ENCODE data around the gene SNRPB. TPM values are rescaled to one million over a fixed set of nuclear protein-coding genes. Genes with fewer than 3 reads are reported as not detected.
A peak's percentile ranks its signal among the peaks of the same experiment; 100 is the strongest.

SNRPB gene
- total and polyA plus RNA-seq, 2 of the 13 experiments (the other 11 are each of a cell fraction or from before 2014, with no cell fraction given) = 473 to 844 TPM

DNA sequence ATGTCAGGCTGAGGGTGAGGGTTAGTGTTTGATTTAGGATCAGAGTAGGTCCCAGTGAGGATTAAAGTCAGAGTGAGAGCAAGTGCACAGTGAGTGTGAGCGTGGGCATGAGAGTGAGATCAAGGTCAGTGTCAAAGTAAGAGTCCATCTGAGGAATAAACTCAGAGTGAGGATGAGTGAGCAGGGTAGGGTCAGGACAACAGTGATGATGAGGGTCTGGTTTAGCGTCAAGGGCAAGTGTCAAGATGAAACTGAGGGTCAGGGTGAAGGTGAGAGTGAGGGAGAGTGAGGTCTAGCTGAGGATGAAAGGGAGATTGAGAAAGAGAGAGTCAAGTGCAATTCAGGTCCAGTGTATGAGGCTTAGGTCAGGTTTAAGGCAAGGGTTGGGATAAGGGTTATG is 45.8 kb upstream of the SNRPB start (continued):
- TF ChIP-seq, protein P1, sequence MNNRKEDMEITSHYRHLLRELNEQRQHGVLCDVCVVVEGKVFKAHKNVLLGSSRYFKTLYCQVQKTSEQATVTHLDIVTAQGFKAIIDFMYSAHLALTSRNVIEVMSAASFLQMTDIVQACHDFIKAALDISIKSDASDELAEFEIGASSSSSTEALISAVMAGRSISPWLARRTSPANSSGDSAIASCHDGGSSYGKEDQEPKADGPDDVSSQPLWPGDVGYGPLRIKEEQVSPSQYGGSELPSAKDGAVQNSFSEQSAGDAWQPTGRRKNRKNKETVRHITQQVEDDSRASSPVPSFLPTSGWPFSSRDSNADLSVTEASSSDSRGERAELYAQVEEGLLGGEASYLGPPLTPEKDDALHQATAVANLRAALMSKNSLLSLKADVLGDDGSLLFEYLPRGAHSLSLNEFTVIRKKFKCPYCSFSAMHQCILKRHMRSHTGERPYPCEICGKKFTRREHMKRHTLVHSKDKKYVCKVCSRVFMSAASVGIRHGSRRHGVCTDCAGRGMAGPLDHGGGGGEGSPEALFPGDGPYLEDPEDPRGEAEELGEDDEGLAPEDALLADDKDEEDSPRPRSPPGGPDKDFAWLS (CRISPR knock-in tag; IDR thresholded peaks at IDR 0.05; ENCODE audit: borderline replicate concordance) = no peak
- TF ChIP-seq, protein P2, sequence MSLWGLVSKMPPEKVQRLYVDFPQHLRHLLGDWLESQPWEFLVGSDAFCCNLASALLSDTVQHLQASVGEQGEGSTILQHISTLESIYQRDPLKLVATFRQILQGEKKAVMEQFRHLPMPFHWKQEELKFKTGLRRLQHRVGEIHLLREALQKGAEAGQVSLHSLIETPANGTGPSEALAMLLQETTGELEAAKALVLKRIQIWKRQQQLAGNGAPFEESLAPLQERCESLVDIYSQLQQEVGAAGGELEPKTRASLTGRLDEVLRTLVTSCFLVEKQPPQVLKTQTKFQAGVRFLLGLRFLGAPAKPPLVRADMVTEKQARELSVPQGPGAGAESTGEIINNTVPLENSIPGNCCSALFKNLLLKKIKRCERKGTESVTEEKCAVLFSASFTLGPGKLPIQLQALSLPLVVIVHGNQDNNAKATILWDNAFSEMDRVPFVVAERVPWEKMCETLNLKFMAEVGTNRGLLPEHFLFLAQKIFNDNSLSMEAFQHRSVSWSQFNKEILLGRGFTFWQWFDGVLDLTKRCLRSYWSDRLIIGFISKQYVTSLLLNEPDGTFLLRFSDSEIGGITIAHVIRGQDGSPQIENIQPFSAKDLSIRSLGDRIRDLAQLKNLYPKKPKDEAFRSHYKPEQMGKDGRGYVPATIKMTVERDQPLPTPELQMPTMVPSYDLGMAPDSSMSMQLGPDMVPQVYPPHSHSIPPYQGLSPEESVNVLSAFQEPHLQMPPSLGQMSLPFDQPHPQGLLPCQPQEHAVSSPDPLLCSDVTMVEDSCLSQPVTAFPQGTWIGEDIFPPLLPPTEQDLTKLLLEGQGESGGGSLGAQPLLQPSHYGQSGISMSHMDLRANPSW (CRISPR knock-in tag; IDR thresholded peaks at IDR 0.05; ENCODE audit: borderline replicate concordance) = no peak
- TF ChIP-seq, protein P3, sequence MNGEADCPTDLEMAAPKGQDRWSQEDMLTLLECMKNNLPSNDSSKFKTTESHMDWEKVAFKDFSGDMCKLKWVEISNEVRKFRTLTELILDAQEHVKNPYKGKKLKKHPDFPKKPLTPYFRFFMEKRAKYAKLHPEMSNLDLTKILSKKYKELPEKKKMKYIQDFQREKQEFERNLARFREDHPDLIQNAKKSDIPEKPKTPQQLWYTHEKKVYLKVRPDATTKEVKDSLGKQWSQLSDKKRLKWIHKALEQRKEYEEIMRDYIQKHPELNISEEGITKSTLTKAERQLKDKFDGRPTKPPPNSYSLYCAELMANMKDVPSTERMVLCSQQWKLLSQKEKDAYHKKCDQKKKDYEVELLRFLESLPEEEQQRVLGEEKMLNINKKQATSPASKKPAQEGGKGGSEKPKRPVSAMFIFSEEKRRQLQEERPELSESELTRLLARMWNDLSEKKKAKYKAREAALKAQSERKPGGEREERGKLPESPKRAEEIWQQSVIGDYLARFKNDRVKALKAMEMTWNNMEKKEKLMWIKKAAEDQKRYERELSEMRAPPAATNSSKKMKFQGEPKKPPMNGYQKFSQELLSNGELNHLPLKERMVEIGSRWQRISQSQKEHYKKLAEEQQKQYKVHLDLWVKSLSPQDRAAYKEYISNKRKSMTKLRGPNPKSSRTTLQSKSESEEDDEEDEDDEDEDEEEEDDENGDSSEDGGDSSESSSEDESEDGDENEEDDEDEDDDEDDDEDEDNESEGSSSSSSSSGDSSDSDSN (CRISPR knock-in tag; IDR thresholded peaks at IDR 0.05) = no peak
- TF ChIP-seq RNF2 (conservative IDR thresholded peaks at IDR 0.05; ENCODE audit: low read depth) = no peak
- TF ChIP-seq ZSCAN12 (CRISPR knock-in tag; IDR thresholded peaks at IDR 0.05) = no peak
- TF ChIP-seq ZNF180 (CRISPR knock-in tag; IDR thresholded peaks at IDR 0.05; ENCODE audit: borderline replicate concordance, low read depth) = no peak
- TF ChIP-seq, protein P4, sequence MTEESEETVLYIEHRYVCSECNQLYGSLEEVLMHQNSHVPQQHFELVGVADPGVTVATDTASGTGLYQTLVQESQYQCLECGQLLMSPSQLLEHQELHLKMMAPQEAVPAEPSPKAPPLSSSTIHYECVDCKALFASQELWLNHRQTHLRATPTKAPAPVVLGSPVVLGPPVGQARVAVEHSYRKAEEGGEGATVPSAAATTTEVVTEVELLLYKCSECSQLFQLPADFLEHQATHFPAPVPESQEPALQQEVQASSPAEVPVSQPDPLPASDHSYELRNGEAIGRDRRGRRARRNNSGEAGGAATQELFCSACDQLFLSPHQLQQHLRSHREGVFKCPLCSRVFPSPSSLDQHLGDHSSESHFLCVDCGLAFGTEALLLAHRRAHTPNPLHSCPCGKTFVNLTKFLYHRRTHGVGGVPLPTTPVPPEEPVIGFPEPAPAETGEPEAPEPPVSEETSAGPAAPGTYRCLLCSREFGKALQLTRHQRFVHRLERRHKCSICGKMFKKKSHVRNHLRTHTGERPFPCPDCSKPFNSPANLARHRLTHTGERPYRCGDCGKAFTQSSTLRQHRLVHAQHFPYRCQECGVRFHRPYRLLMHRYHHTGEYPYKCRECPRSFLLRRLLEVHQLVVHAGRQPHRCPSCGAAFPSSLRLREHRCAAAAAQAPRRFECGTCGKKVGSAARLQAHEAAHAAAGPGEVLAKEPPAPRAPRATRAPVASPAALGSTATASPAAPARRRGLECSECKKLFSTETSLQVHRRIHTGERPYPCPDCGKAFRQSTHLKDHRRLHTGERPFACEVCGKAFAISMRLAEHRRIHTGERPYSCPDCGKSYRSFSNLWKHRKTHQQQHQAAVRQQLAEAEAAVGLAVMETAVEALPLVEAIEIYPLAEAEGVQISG (CRISPR knock-in tag; IDR thresholded peaks at IDR 0.05) = no peak
- TF ChIP-seq, protein P5, sequence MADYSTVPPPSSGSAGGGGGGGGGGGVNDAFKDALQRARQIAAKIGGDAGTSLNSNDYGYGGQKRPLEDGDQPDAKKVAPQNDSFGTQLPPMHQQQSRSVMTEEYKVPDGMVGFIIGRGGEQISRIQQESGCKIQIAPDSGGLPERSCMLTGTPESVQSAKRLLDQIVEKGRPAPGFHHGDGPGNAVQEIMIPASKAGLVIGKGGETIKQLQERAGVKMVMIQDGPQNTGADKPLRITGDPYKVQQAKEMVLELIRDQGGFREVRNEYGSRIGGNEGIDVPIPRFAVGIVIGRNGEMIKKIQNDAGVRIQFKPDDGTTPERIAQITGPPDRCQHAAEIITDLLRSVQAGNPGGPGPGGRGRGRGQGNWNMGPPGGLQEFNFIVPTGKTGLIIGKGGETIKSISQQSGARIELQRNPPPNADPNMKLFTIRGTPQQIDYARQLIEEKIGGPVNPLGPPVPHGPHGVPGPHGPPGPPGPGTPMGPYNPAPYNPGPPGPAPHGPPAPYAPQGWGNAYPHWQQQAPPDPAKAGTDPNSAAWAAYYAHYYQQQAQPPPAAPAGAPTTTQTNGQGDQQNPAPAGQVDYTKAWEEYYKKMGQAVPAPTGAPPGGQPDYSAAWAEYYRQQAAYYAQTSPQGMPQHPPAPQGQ (CRISPR knock-in tag; IDR thresholded peaks at IDR 0.05; ENCODE audit: borderline replicate concordance) = no peak
- TF ChIP-seq FOXP1 (IDR thresholded peaks at IDR 0.05) = peak; percentile 30; the same call in 1 of the 2 replicates
- no peak for TF ChIP-seq FOXP1 (CRISPR knock-in tag; IDR thresholded peaks at IDR 0.05)
- TF ChIP-seq ZNF670 (CRISPR knock-in tag; IDR thresholded peaks at IDR 0.05; ENCODE audit: borderline replicate concordance) = no peak
- TF ChIP-seq, protein P6, sequence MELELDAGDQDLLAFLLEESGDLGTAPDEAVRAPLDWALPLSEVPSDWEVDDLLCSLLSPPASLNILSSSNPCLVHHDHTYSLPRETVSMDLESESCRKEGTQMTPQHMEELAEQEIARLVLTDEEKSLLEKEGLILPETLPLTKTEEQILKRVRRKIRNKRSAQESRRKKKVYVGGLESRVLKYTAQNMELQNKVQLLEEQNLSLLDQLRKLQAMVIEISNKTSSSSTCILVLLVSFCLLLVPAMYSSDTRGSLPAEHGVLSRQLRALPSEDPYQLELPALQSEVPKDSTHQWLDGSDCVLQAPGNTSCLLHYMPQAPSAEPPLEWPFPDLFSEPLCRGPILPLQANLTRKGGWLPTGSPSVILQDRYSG (CRISPR knock-in tag; IDR thresholded peaks at IDR 0.05) = no peak
- TF ChIP-seq RARA (CRISPR knock-in tag; IDR thresholded peaks at IDR 0.05) = peak; percentile 35; the same call in 1 of the 2 replicates
- TF ChIP-seq, protein P7, sequence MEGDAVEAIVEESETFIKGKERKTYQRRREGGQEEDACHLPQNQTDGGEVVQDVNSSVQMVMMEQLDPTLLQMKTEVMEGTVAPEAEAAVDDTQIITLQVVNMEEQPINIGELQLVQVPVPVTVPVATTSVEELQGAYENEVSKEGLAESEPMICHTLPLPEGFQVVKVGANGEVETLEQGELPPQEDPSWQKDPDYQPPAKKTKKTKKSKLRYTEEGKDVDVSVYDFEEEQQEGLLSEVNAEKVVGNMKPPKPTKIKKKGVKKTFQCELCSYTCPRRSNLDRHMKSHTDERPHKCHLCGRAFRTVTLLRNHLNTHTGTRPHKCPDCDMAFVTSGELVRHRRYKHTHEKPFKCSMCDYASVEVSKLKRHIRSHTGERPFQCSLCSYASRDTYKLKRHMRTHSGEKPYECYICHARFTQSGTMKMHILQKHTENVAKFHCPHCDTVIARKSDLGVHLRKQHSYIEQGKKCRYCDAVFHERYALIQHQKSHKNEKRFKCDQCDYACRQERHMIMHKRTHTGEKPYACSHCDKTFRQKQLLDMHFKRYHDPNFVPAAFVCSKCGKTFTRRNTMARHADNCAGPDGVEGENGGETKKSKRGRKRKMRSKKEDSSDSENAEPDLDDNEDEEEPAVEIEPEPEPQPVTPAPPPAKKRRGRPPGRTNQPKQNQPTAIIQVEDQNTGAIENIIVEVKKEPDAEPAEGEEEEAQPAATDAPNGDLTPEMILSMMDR (CRISPR knock-in tag; IDR thresholded peaks at IDR 0.05) = no peak
- TF ChIP-seq ZNF709 (CRISPR knock-in tag; IDR thresholded peaks at IDR 0.05) = no peak
